Ishikawa (cell line): Measurements from ENCODE around the gene MYRIP.

ENCODE experiments used
- CREB1 ChIP-seq: IDR thresholded peaks from 2 replicates; pipeline ENCODE4 v1.6.1; 2012; ENCODE audit warnings: low read depth
- EGR1 ChIP-seq: IDR thresholded peaks from 2 replicates; pipeline ENCODE4 v1.6.1; 2012
- EP300 ChIP-seq: IDR thresholded peaks from 2 replicates; pipeline ENCODE4 v1.6.1; 2012; ENCODE audit warnings: borderline replicate concordance
- RAD21 ChIP-seq: IDR thresholded peaks from 2 replicates; pipeline ENCODE4 v1.6.1; 2012; ENCODE audit warnings: low read depth
- TAF1 ChIP-seq: IDR thresholded peaks from 2 replicates; pipeline ENCODE4 v1.6.1; 2012; ENCODE audit warnings: low read depth, mild to moderate bottlenecking
- TCF12 ChIP-seq: IDR thresholded peaks from 2 replicates; pipeline ENCODE4 v1.6.1; 2012; ENCODE audit warnings: low read depth
- TF ChIP-seq, protein P1 (sequence below): IDR thresholded peaks from 2 replicates; pipeline ENCODE4 v1.6.1; 2012; ENCODE audit warnings: low read depth, mild to moderate bottlenecking

DNA sequence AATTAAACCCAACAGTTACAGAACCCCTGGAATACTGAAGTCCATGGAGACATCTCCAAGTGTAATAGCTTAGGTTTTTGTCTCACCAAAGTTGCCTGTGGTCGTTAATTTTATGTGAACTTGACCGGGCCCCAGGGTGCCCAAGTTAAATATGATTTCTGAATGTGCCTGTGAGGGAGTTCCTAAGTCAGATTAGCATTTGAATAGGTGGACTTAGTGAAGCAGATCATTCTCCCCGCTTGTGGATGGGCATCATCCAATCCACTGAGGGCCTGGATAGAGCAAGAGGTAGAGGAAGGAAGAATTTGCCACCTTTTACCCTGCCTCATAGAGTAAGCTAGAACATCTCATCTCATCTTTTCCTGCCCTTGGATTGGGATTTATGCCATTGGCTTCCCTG lies 203.0 kb downstream of the MYRIP start:
- no peak for TF ChIP-seq TCF12
- TF ChIP-seq EP300, result no peak
- TF ChIP-seq TAF1, result no peak
- TF ChIP-seq, protein P1, sequence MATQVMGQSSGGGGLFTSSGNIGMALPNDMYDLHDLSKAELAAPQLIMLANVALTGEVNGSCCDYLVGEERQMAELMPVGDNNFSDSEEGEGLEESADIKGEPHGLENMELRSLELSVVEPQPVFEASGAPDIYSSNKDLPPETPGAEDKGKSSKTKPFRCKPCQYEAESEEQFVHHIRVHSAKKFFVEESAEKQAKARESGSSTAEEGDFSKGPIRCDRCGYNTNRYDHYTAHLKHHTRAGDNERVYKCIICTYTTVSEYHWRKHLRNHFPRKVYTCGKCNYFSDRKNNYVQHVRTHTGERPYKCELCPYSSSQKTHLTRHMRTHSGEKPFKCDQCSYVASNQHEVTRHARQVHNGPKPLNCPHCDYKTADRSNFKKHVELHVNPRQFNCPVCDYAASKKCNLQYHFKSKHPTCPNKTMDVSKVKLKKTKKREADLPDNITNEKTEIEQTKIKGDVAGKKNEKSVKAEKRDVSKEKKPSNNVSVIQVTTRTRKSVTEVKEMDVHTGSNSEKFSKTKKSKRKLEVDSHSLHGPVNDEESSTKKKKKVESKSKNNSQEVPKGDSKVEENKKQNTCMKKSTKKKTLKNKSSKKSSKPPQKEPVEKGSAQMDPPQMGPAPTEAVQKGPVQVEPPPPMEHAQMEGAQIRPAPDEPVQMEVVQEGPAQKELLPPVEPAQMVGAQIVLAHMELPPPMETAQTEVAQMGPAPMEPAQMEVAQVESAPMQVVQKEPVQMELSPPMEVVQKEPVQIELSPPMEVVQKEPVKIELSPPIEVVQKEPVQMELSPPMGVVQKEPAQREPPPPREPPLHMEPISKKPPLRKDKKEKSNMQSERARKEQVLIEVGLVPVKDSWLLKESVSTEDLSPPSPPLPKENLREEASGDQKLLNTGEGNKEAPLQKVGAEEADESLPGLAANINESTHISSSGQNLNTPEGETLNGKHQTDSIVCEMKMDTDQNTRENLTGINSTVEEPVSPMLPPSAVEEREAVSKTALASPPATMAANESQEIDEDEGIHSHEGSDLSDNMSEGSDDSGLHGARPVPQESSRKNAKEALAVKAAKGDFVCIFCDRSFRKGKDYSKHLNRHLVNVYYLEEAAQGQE, result no peak
- no peak for TF ChIP-seq CREB1
- TF ChIP-seq RAD21, result no peak
- TF ChIP-seq EGR1, result no peak
